ENCODE data around the gene STXBP4.

STXBP4 gene

DNA sequence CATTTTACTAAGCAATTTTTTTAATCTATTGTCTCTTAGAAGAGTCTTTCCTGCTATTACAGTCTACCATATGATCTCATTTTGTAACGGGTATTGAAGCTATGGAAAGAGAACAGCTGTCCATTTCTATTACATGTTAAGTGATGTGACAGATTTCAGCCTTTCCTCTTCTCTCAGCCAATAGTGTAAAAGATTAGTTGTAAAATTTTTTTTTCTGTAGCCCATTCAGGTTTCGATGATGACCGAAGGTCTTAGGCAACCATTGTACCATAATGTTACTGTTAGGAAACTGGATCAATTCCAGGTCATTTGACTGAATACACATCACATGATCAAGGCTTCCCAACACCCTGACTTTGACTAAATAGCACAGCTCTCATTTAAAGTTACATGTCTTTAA lies 148.6 kb downstream of the STXBP4 start:
- no peak for DNase-seq (ENCODE audit: low read depth in 2 of 2, low spot score in 1 of 2)

DNA sequence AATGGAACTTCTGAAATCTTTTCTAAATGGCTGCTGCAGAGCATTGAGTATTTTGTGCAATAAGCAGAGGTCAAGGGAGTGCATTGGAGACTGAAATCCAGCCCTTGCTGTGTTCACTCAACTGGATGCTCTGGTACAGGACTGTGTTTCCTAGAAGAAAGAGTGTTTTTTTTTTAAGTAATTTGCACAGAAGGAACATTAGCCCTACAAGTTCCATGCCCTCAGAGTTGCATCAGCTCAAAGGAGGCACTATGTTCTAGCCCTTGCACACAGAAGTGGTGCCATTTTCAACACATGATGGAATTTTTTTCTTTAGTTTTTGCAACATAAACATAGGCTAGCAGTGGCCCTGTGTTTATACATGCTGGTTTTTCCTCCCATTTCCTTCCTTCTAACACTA lies 152.1 kb downstream of the STXBP4 start:
- no peak for DNase-seq (ENCODE audit: low read depth in 2 of 2, low spot score in 1 of 2)

DNA sequence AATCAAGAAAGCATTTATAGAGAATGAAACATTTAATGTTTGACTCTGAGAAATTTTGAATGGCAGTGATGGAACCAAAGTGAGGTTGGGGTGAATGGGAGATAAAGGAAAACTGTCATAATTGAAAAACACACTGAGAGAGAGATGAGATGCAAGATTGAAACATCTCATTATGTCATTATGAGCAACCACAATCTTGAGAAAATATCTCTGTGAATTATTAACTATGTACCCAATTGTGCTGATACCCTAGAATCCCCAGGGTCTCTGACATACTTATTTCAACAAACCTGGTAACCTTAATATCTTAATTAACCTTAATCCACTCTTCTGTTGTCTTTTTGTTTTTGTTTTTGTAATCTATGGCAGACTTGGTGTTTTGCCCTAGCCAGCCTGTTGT lies 152.7 kb downstream of the STXBP4 start:
- DNase-seq (ENCODE audit: low read depth in 2 of 2, low spot score in 1 of 2), result no peak

DNA sequence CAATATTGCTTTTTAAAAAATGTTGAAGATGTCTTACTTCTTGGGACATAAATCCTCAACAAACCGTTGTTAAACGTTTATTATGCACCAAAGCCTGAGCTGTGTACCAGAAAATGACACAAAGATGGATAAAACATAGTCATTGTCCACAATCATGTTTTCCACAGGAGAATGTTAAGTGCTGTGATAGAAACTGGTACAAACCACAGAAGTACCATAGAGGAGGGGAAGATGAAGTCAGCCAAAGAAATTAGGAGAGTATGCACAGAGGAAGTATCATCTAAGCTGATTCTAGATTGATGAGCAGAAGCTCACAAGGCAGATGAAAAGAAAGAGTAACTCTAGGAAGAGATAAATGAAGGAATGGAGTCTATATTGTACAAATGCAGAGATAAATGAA lies 153.5 kb downstream of the STXBP4 start:
- no peak for DNase-seq (ENCODE audit: low read depth in 2 of 2, low spot score in 1 of 2)

DNA sequence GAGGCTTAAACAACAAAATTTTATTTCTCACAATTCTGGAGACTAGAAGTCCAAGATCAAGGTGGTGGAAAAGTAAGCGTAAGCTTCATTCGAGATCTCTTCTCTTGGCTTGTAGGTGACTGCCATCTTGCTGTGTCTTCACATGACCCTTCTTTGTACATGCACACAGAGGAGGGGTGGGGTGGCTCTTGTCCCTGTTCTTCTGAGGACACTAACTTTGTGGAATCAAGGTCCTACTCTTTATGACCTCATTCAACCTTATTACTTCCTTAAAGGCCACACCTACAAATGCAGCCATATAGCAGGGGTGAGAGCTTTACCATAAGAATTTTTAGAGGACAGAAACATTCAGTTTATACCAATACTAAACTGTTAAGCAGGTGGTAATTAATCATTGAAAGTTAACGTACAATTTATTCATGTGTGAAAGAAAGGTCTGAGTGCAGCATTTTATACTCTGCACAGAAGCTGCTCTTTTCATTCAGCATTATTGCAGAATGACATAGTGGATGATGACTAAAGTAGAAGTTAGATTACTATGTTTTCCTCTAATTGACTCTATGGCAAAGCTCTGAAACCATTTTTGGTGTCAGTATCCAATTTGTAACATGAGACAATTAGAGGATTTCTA lies 156.3 kb downstream of the STXBP4 start:
- DNase-seq (ENCODE audit: low read depth in 2 of 2, low spot score in 1 of 2), result no peak

DNA sequence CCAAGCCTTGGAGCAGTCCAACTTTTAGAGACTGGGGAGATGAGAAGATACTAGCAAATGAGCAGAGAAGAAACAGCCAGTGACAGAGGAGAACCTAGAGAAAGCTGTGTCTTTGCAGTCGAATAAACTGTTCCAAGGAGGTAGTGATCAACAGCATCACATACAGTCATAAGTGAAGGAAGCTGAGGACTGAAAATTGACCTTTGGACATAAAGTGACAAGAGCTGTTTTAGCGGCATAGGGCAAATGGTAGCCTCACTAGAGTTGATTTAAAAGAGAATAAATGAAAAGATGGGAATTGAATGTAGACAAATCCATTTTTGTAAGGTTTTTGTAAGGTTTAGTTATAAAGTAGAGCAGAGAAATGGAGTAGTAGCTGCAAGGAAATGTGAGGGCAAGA lies 165.0 kb downstream of the STXBP4 start:
- no peak for DNase-seq (ENCODE audit: low read depth in 2 of 2, low spot score in 1 of 2)

DNA sequence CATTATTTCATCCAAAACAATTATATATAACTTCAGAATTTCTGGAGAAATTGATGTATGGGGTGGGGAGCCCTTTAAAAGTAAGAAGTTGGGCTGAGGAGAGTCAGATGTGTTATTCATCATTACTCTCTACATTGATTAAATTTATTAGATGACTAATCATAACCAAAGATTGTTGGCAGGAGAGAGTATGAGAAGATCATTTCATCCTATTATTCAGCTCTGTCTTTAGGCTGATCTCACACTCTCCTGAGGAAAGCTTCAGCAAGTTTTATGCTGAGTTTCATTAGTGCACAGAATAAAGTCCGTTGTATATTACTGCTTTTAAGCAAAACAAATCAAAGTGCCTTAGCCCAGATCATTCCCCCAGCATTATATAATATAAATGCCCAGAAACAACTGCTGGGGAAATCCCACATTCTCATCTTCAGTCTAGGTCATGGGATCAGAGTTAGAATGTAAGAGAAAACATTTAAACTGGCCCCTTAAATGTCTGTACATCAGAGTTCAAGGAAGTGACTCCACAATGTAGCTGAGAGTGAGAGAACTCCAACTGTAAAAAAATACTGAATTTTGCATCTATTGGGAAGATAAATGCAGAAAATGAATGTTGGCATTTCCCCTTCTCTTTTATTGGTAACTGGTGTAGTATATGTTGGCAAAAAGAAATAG lies 166.1 kb downstream of the STXBP4 start:
- no peak for DNase-seq (ENCODE audit: low read depth in 2 of 2, low spot score in 1 of 2)

DNA sequence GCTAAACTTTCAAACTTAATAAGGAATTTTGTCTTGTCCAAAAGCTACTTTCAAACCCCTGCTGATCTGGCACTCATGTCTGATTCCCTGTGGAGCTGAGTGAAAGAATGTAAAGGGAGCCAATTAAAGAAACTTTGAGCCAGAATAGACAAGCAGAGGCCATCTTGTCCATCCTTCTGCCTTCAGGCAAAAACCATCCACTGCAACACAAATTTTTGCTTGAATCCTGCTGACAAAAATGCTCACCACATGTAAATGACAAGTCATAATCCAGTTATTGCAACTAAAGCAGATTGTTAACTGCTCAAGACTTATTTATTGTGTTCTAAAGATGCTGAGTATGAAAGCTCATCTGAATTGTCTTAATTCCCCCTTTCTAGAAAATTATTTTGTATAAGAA lies 172.2 kb downstream of the STXBP4 start:
- no peak for DNase-seq (ENCODE audit: low read depth in 2 of 2, low spot score in 1 of 2)

DNA sequence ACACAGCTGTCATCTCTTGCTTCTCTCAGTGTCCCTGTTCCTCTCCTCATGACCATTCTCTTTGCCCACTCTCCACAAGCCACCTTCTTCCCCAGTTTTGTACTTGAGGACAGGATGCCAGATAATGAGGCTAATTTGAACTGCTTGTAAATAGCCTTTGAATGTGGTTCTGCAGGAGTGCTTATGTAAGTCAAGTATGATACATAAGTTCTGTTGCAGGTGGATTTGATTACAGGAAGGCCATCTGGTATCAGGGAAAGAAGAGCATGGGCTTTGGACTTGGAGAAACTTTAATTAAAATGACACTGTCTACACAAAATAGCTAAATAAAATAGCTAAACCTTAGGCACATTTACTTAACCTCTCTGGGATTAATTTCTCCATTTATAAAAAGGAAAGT lies 176.0 kb downstream of the STXBP4 start:
- no peak for DNase-seq (ENCODE audit: low read depth in 2 of 2, low spot score in 1 of 2)

DNA sequence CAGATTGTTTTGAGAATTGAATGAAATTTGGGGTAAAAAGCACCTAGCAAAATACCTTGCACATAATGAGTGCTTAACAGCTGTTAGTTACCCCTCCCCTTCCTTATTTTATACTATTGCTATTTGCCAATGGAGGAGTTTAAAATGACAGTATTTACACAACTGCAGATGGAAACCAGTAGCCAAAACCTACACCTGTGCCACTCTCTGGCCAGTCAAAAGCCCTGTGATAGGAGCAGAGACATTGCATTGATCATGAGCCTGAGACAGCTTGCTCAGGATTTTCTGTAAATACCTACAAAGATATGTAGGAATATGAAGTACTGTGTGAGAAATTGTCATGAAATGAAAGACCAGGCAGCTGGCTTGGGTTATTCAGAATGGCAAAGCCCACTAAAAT lies 180.9 kb downstream of the STXBP4 start:
- DNase-seq (ENCODE audit: low read depth in 2 of 2, low spot score in 1 of 2), result no peak

DNA sequence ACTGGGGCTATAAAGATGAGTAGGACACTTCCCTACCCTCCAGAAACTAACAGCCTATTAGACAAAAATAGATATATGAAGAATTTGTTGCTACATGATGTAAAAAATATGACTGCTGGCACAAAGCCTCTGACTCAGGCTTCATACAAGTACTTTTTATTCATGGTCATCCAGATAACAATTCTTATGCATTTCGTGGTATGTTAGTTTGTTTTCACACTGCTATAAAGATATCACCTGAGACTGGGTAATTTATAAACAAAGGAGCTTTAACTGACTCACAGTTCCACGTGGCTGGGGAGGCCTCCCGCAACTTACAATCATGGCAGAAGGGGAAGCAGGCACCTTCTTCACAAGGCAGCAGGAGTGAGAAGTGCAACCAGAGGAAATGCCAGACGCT lies 183.7 kb downstream of the STXBP4 start:
- no peak for DNase-seq (ENCODE audit: low read depth in 2 of 2, low spot score in 1 of 2)

DNA sequence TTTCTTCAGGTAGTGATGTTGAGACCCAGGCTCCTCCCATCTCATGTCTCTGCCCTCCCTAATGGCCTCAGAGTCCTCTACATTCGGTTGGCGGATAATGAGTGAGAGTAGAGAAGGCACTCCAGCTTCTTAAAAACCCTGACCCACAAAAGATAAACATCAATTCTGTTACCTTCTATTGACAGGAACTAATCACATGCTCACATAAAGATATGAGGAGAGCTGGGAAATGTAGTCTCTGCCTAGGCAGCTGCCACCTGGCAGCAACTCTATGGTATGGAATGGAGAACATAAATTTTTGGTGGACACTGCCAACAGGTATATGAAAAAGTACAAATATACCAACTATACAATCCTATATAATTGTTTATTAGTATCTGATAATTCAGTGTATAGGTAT lies 185.5 kb downstream of the STXBP4 start:
- DNase-seq (ENCODE audit: low read depth in 2 of 2, low spot score in 1 of 2), result no peak

DNA sequence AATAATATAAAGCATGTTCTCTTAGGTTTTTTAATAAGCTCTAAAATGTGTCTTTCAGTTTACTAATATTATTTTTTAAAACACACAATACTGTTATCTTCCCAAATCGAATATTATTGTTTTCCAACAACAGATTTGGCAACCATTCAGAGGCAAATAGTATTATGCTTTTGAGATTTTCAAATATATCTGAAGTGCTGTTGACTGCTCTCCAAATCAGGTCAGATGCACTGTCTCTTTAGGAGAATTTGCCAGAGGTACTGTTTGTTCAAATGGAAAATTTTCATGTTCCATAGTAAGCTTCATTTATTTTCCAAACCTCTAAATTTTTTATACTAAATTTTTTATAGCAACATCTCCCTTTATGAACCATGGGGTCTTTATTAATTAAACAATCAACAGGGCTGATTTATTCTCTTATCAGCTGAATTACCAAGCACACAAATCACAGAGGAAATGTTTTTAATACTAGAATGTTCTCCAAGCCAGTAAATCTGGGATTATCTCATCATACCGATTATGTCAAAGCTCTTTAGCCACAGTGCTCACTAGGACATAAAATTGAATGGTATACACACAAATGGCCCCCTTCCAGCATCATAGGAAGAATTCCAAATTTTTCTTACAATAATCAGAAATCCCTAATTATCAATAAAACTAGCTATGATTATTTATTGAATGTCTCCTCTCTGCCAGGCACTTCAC lies 187.4 kb downstream of the STXBP4 start:
- no peak for DNase-seq (ENCODE audit: low read depth in 2 of 2, low spot score in 1 of 2)

DNA sequence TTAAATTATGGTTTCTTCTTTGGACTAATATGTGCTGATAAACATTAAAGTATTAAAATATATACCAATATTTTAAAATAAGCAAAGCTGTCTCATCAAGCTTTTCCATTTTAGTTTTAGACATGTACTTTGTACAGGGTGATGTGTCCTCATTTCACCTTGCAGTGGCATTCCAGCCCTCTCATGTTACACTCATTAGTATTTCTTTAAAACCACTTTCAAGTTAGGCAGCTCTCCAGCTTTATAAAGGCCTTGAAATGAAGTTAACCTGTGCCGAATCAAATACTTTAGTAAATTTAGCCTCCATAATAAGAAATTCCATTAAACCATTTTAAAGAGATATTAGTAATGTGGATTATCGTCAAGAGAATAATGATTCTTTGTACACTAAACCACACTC lies 188.6 kb downstream of the STXBP4 start:
- no peak for DNase-seq (ENCODE audit: low read depth in 2 of 2, low spot score in 1 of 2)

DNA sequence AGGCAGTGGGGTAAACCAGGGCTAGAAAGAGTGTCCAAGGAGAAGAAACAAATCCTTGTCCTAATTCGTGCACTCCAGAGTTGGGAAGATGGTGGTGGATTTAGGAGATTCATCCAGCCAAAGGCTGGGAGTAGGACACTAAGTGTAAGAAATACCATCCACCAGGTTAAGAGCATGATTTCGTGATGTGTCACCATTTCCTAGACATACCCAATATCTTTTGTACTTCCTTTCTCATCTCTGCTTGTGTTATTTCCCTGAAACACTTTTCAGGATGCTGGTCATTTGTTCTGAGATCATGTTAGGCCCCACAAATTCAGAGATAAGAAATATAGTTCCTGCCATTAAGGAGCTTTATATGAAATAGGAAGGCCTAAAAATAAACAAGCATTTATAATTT lies 189.9 kb downstream of the STXBP4 start:
- DNase-seq (ENCODE audit: low read depth in 2 of 2, low spot score in 1 of 2), result no peak

DNA sequence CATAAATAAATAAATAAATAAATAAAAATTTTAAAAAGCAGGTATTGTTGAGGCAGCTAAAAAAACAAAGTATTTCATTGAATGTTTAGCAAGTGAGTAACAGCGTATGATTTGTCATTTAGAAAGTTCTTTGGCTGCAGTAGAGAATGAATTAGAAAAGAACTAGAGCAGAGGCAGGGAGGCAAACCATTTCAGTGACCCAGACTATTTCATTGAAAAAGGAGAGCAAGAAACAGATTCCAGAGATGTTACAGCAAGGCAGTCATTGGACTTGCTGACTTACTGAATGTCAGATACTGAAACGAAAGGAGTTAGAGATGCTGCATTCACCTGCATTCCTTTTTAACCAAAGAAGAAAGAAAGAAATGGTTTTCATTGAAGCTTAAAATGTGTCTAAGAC lies 190.7 kb downstream of the STXBP4 start:
- no peak for DNase-seq (ENCODE audit: low read depth in 2 of 2, low spot score in 1 of 2)

DNA sequence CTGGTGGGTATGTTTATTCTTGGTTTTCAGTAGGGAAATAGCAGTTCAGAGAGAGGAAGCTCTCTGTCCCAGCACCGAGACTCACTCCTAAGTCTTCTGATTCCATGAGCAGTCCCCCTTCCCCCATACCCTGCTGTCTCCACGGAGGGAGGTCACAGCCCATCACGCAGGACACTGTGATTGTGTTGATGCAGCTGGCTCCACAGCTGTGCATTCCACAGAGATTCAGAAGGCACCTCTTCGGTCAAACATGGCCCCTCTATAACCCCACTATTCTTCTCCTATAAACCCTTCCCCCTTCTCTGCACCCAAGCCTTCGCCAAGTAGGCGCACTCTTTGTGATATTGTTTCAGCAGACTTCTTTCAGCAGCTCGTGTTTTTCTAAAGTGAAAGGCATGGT lies 191.9 kb downstream of the STXBP4 start:
- DNase-seq (ENCODE audit: low read depth in 2 of 2, low spot score in 1 of 2), result no peak

DNA sequence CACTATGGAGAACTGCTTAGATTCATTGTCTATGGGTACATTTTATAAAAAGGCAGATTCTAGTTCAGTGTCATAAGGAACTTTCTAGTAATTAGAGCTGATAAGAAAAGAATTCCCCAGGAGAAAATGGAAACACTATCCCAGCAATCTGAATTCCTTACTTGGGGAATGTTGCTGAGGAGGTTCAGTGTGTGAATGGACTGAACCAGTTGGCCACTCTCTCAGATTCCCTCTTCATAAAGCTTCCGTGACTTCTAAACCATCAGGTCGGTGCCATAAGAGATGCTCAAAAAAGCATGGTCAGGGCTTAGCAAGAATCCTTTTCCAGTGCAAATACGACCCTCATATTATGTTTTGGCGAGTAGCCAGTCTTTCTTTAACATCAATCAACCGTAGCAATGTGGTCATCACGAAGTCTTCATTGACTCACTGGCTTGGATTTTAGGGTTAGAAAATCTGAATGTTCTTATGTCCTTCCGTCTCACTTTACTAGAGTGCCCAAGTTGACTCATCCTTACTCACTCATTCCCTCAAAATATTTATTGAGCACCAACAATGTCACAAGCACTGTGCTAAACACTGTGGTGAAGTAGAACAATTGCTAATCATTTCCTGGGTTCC lies 193.5 kb downstream of the STXBP4 start:
- DNase-seq (ENCODE audit: low read depth in 2 of 2, low spot score in 1 of 2), result no peak

DNA sequence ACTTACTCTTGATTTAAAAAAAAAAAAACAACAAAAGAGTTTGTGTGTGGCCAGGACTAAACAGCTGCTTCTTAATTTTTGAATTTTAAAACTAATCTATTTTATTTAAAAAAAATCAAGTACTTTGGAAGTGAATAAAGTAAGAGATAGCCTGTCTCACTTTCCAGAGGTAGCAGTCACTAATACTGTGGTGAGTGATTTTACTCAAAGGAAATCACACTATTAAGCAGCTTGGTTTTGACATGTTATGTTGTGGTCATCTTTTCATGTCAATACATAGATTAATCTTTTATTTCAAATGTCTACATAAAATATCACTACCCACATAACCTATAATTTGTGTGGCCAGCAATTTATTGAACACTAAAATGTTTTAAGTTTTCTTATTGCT lies 194.0 kb downstream of the STXBP4 start:
- no peak for DNase-seq (ENCODE audit: low read depth in 2 of 2, low spot score in 1 of 2)

DNA sequence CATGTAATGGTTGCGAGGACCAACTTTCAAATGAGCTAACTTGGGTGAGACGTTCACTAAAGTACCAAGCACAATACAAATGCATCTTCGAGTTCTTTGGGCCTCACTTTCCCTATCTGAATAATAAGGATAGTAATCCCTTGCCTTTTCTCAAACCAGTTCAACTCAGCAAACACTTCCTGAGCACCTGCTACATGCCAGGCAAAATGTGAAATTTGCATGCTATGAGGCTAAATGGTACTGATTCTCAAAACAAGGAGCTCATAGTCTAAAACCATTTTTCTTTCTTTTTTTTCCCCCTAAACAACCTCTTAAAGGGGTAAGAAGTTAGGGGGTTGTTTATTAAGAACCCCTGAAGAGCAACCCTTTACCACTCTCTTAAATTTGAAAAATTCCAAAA lies 194.8 kb downstream of the STXBP4 start:
- DNase-seq (ENCODE audit: low read depth in 2 of 2, low spot score in 1 of 2), result no peak

DNA sequence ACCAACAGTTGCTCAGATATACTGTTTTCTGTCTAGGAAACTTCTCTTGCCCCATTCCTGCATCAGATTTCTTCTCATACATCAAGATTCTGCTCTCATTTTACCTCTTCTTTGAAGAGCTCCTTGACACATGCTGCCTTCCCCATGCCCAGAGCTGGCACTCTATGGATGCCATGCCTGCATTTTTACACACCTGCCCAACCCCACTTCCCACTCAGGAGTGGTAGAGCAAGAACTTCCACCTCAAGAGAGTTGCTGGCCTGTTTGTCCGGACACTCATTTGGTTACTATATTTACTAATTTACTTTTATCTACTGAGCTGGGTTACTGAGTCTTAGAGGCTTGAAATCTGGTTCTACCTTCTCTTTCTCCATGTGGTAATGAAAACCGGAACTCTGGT lies 197.9 kb downstream of the STXBP4 start:
- no peak for DNase-seq (ENCODE audit: low read depth in 2 of 2, low spot score in 1 of 2)

DNA sequence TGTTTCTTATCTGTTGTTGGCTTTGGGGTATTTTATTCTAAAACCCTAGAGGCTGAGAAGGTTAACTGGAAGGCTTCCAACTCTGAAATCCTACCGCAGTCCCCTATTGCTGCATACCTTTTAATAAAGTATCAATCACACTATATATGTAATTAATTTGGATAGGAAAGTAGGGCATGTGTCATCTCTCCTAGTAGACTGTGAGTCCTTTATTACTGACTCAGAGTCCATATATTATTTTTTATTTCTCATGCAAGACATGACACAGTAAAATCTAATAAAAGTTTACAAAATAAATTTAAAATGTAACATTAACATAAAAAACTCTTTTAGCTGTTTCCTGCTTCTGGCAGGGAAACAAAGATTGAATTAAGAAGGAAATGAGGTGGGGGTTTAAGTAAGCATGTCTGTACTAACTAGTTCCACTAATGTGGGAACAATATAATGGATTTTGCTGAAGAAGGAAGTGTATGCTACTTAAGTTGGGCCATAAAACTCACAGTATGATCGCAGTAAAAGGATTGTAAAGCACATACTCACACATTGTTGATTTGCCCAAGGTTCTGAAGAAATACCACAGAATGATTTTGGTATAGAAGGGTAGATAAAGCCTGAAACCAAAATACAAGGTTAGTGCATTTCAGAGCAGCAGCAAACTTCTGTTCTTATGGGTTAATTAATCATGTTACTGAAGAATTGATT lies 198.6 kb downstream of the STXBP4 start:
- DNase-seq (ENCODE audit: low read depth in 2 of 2, low spot score in 1 of 2), result no peak

Data from stimulated activated CD8-positive, alpha-beta memory T cell treated with anti-CD3 and anti-CD28 coated beads, Interleukin-4, amount 100 ng/mL, for 4 hours (primary cell).